Stomach (tissue), 9 donors: ENCODE results near the gene DPF1. TPM values are rescaled to one million over a fixed set of nuclear protein-coding genes. Genes with fewer than 3 reads are reported as not detected.
"Not testable (repeated sequence)": the region's sequence is repeated elsewhere in the genome, so short reads cannot be mapped to it uniquely, and the experiment has no call there.

Experiments
- DNase-seq, 2 donors: peaks; one replicate each; pipeline versions ENCODE4 v3.0.0 to v3.0.0-alpha.2; 2013 to 2019
- H3K27ac ChIP-seq, 5 donors: fragments of 200-600 bp in 4 of 5; sonication (generic) in 4 of 5; one replicate each; pipeline ENCODE4 v1.5.1; 2013 to 2019; ENCODE audit warnings: mild to moderate bottlenecking in 1 of 5, moderate library complexity in 1 of 5
- H3K27me3 ChIP-seq, 3 donors: fragments of 200-600 bp; sonication (generic); one replicate each; pipeline ENCODE4 v1.5.1; 2017 to 2019; ENCODE audit warnings: mixed run types in 1 of 3
- H3K36me3 ChIP-seq, 4 donors: fragments of 200-600 bp; sonication (generic); 1 replicate in 3 of 4; 2 replicates in 1 of 4; pipeline ENCODE4 v1.5.1; 2016 to 2019
- H3K4me1 ChIP-seq, 4 donors: fragments of 200-600 bp; sonication (generic); one replicate each; pipeline ENCODE4 v1.5.1; 2016 to 2019
- H3K4me3 ChIP-seq, 4 donors: fragments of 200-600 bp; sonication (generic) in 3 of 4; one replicate each; pipeline ENCODE4 v1.5.1; 2016 to 2019; ENCODE audit warnings: mild to moderate bottlenecking in 1 of 4
- H3K9me3 ChIP-seq, 4 donors: fragments of 200-600 bp; sonication (generic); one replicate each; pipeline ENCODE4 v1.5.1; 2016 to 2019
- EP300 ChIP-seq: sonication (generic); formaldehyde crosslinking; IDR thresholded peaks from one replicate; pipeline ENCODE4 v1.6.1; 2017; ENCODE audit warnings: antibody characterized with exemption
- POLR2A ChIP-seq, 4 donors: fragments of 450-650 bp; IDR thresholded peaks; one replicate each; pipeline ENCODE4 v1.6.1; 2016; ENCODE audit warnings: antibody characterized with exemption in 4 of 4, control low read depth in 2 of 4, mild to moderate bottlenecking in 1 of 4, moderate library complexity in 1 of 4
- POLR2AphosphoS5 ChIP-seq, 3 donors: sonication (generic); formaldehyde crosslinking; IDR thresholded peaks; one replicate each; pipeline ENCODE4 v1.6.1; 2016; ENCODE audit warnings: antibody characterized with exemption in 3 of 3
- WGBS, 5 donors: extraction: QIAGEN DNeasy Blood & Tissue Kit in 3 of 5; methylation state at CpG; one replicate each; pipeline versions ENCODE4 v1.1.5 to v1.1.7; 2013 to 2018; 5-methylcytosine and 5-hydroxymethylcytosine counted together
- intact Hi-C: fragments of 100-400 bp; cut with DNase I; formaldehyde crosslinking; loops from one replicate; pipeline ENCODE4 v1.15.1; 2023; ENCODE audit warnings: low total_unique reads
- polyA plus RNA-seq, 3 donors: library from polyadenylated mRNA; stranded (reverse); fragments of 200-250 nt; gene quantifications; one replicate each; pipeline ENCODE4 v1.2.3, GENCODE V29; 2013
- total RNA-seq, 5 donors: library from RNA; depleted of rRNA; stranded (reverse); fragments of >200 nt; gene quantifications; one replicate each; pipeline versions ENCODE4 v1.1.0 to v1.2.3, GENCODE V29; 2014 to 2016
- TF ChIP-seq, protein P1 (sequence below), 7 experiments: fragments of 450-650 bp in 4 of 7; fragments of 200-600 bp in 3 of 7; sonication (generic) in 3 of 7; IDR thresholded peaks; one replicate each; pipeline ENCODE4 v1.5.1; 2016 to 2019; ENCODE audit warnings: antibody characterized with exemption in 7 of 7, control low read depth in 2 of 7, mild to moderate bottlenecking in 1 of 7
- donor health status: healthy with polysubstance abuse.
- donor health status: Bipolar disorder and iron deficiency.
- donor health status: healthy.

Gene DPF1
- total and polyA plus RNA-seq, 8 donors, result 0.12 to 0.43 TPM; not detected in 6

GRCh38 chr19:38229585-38230073 lies 5.6 kb upstream of the DPF1 start:
- DNase-seq, result peak; percentile 47 to 93
- intact Hi-C loops, result loop anchor here (5.0 kb wide), 1 partner anchor 98 kb away; no protein-coding TSS in a partner anchor

GRCh38 chr19:38228491-38229439 lies 4.7 kb upstream of the DPF1 start:
- DNase-seq, result peak in 1 of 2 donors; percentile 63
- Histone ChIP-seq H3K4me3 (peak overlapping the region in 3 of 4 donors; percentile 18 to 35 (median 23)), H3K27me3 (peaks cover 31 to 100% (median 60%) of the 10 kb centered on the region in 3 donors), H3K4me1 (peaks cover 20 to 24% (median 23%) of the 10 kb centered on the region in 4 donors), H3K9me3 (no peaks in the 10 kb centered on the region), H3K27ac (no peak overlapping the region), H3K36me3 (no peaks in the 10 kb centered on the region)
- intact Hi-C loops, result no loop called here
- TF ChIP-seq, protein P1, sequence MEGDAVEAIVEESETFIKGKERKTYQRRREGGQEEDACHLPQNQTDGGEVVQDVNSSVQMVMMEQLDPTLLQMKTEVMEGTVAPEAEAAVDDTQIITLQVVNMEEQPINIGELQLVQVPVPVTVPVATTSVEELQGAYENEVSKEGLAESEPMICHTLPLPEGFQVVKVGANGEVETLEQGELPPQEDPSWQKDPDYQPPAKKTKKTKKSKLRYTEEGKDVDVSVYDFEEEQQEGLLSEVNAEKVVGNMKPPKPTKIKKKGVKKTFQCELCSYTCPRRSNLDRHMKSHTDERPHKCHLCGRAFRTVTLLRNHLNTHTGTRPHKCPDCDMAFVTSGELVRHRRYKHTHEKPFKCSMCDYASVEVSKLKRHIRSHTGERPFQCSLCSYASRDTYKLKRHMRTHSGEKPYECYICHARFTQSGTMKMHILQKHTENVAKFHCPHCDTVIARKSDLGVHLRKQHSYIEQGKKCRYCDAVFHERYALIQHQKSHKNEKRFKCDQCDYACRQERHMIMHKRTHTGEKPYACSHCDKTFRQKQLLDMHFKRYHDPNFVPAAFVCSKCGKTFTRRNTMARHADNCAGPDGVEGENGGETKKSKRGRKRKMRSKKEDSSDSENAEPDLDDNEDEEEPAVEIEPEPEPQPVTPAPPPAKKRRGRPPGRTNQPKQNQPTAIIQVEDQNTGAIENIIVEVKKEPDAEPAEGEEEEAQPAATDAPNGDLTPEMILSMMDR (IDR thresholded peaks at IDR 0.05), result no peak
- TF ChIP-seq POLR2A (IDR thresholded peaks at IDR 0.05), result no peak
- no peak for TF ChIP-seq POLR2AphosphoS5 (IDR thresholded peaks at IDR 0.05)
- no peak for TF ChIP-seq EP300
- 1 to 2% (median 1%) methylated on average over 54 to 80 of the region's 80 CpGs for WGBS, 5 donors

More at GRCh38 chr19:38229585-38230073, 5.6 kb upstream of the DPF1 start:
- H3K4me3 ChIP-seq, result peak overlapping the region in 3 of 4 donors; percentile 18 to 24 (median 23)
- WGBS, 5 donors, result 0 to 2% (median 0%) methylated on average over 6 to 54 of the region's 54 CpGs
- peaks cover 30 to 100% (median 51%) of the 10 kb centered on the region in 3 donors for H3K27me3 ChIP-seq
- peaks cover 13 to 16% (median 16%) of the 10 kb centered on the region in 4 donors for H3K4me1 ChIP-seq
- TF ChIP-seq POLR2A (IDR thresholded peaks at IDR 0.05), result no peak
- TF ChIP-seq, protein P1 (IDR thresholded peaks at IDR 0.05), result no peak
- no peak for TF ChIP-seq EP300
- no peak for TF ChIP-seq POLR2AphosphoS5 (IDR thresholded peaks at IDR 0.05)
- H3K36me3 ChIP-seq, result no peaks in the 10 kb centered on the region
- H3K27ac ChIP-seq, result no peak overlapping the region
- no peaks in the 10 kb centered on the region for H3K9me3 ChIP-seq

DNA sequence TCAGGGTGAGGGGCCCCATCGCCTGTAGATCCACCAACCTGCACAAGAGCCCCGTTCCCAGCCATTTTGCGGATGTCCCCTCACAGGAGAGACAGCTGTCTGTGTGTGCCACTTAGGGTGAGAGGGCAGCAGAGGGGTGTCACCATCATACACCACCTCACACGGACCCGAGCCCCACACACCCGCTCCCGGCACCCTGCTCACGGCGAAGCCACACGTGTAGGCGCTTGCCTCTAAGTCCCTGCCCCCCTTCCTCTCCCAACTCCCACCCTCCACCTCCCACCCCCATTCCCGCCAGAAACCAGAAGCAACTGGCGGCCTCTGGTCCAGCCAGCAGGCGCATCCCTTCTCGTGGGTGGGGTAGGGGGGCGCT lies 4.0 kb upstream of the DPF1 start:
- 8 to 20% (median 15%) methylated on average over 3 to 16 of the region's 16 CpGs for WGBS, 5 donors
- TF ChIP-seq, protein P1 (IDR thresholded peaks at IDR 0.05), result no peak
- TF ChIP-seq POLR2A (IDR thresholded peaks at IDR 0.05) (no peak), POLR2AphosphoS5 (IDR thresholded peaks at IDR 0.05) (no peak), EP300 (no peak)
- H3K4me3 ChIP-seq, result peak overlapping the region in 1 of 4 donors; percentile 35
- no peaks in the 10 kb centered on the region for H3K9me3 ChIP-seq
- no peaks in the 10 kb centered on the region for H3K36me3 ChIP-seq
- peak in 1 of 2 donors; percentile 32 for DNase-seq
- H3K27ac ChIP-seq, result no peak overlapping the region
- peaks cover 36 to 100% (median 68%) of the 10 kb centered on the region in 3 donors for H3K27me3 ChIP-seq
- peaks cover 21 to 29% (median 27%) of the 10 kb centered on the region in 4 donors for H3K4me1 ChIP-seq
- intact Hi-C loops, result no loop called here

GRCh38 chr19:38227287-38228004 lies 3.4 kb upstream of the DPF1 start:
- intact Hi-C loops, result no loop called here
- Histone ChIP-seq H3K36me3 (no peaks in the 10 kb centered on the region), H3K27ac (no peak overlapping the region), H3K4me1 (peaks cover 21 to 29% (median 27%) of the 10 kb centered on the region in 4 donors), H3K27me3 (peaks cover 39 to 100% (median 73%) of the 10 kb centered on the region in 3 donors), H3K9me3 (no peaks in the 10 kb centered on the region), H3K4me3 (no peak overlapping the region)
- DNase-seq, result no peak
- TF ChIP-seq EP300 (no peak), POLR2AphosphoS5 (IDR thresholded peaks at IDR 0.05) (no peak), POLR2A (IDR thresholded peaks at IDR 0.05) (no peak)
- TF ChIP-seq, protein P1 (IDR thresholded peaks at IDR 0.05), result no peak
- 63 to 80% (median 69%) methylated on average over 5 to 11 of the region's 11 CpGs for WGBS, 5 donors

DNA sequence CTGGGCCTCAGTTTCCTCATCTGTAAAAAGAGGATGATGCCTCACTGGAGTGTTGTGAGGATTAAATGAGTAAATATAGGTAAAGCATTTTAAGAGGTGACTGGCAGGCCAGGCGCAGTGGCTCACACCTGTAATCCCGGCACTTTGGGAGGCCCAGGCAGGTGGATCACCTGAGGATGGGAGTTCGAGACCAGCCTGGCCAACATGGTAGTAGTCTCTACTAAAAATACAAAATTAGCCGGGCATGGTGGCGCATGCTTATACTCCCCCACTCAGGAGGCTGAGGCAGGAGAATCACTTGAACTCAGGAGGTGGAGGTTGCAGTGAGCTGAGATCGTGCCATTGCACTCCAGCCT lies 819 bp upstream of the DPF1 start:
- intact Hi-C loops, result not testable (repeated sequence)
- H3K27me3 ChIP-seq, result peaks cover 38 to 99% (median 83%) of the 10 kb centered on the region in 3 donors
- 82 to 90% (median 88%) methylated on average over 6 of the region's 6 CpGs for WGBS, 5 donors

More for the DNA sequence above, 819 bp upstream of the DPF1 start:
- H3K36me3 ChIP-seq, H3K27ac ChIP-seq, H3K4me3 ChIP-seq, H3K9me3 ChIP-seq, DNase-seq: not testable (repeated sequence)
- H3K4me1 ChIP-seq, result peaks cover 21 to 29% (median 27%) of the 10 kb centered on the region in 4 donors
